H1 (cell line): ENCODE results near the gene ALOX12. TPM values are rescaled to one million over a fixed set of nuclear protein-coding genes. Genes with fewer than 3 reads are reported as not detected.

Source experiments
- CTCF ChIA-PET: fragments of 300-600 bp; sonication (Branson Sonifier 250); formaldehyde crosslinking; loops from one replicate; lab custom pipeline; 2021; ENCODE audit not compliant: partially characterized antibody; lab: Charles Lee
- POLR2A ChIA-PET: fragments of 300-600 bp; sonication (Branson Sonifier 250); formaldehyde crosslinking; loops from one replicate; lab custom pipeline; 2021; ENCODE audit warnings: inconsistent platforms; ENCODE audit not compliant: partially characterized antibody; lab: Charles Lee
- DNase-seq, 2 experiments: peaks; one replicate each; pipeline versions ENCODE4 v3.0.0 to v3.0.0-alpha.2; 2010 to 2022; ENCODE audit warnings: low spot score in 2 of 2, low read depth in 1 of 2, mixed read lengths in 1 of 2
- FAIRE-seq: peaks from 2 replicates; lab custom pipeline; 2011; peaks lifted over from hg19 to GRCh38; lab: Jason Lieb, UNC
- H2AFZ ChIP-seq: 2 replicates; pipeline ENCODE4 v1.8.1; 2012; ENCODE audit warnings: low read length, inconsistent platforms
- H2AK5ac ChIP-seq: 2 replicates; pipeline ENCODE4 v1.6.1; 2013; ENCODE audit warnings: low read depth, low read length
- H2BK120ac ChIP-seq: replicated peaks from 2 replicates; pipeline ENCODE3; 2013; ENCODE audit warnings: low read depth, low read length, inconsistent platforms
- H2BK12ac ChIP-seq: 2 replicates; pipeline ENCODE4 v1.6.1; 2013; ENCODE audit warnings: low read depth, low read length
- H2BK15ac ChIP-seq: 2 replicates; pipeline ENCODE4 v1.6.1; 2013; ENCODE audit warnings: low read length
- H2BK20ac ChIP-seq: 2 replicates; pipeline ENCODE4 v1.6.1; 2013; ENCODE audit warnings: low read length
- H2BK5ac ChIP-seq: 2 replicates; pipeline ENCODE4 v1.6.1; 2013; ENCODE audit warnings: low read depth, low read length
- H3K14ac ChIP-seq: 2 replicates; pipeline ENCODE4 v1.6.1; 2013; ENCODE audit warnings: inconsistent platforms; ENCODE audit not compliant: insufficient read length
- H3K18ac ChIP-seq: 2 replicates; pipeline ENCODE4 v1.6.1; 2013; ENCODE audit warnings: low read length; ENCODE audit errors: extremely low read depth
- H3K23ac ChIP-seq: 2 replicates; pipeline ENCODE4 v1.6.1; 2013; ENCODE audit warnings: inconsistent platforms; ENCODE audit not compliant: insufficient read length
- H3K23me2 ChIP-seq: 2 replicates; pipeline ENCODE4 v1.6.1; 2013; ENCODE audit warnings: low read depth, low read length
- H3K27ac ChIP-seq: 2 replicates; pipeline ENCODE4 v1.6.1; 2011; ENCODE audit warnings: low read depth, low read length, inconsistent platforms
- H3K27me3 ChIP-seq, 4 experiments: replicated peaks in 1 of 4; 1 replicate in 1 of 4; 2 replicates in 3 of 4; pipeline versions ENCODE4 v1.6.1 to v1.8.1; 2011 to 2013; ENCODE audit warnings: low read length in 3 of 4, mild to moderate bottlenecking in 3 of 4, inconsistent platforms in 2 of 4, mixed read lengths in 2 of 4, moderate library complexity in 1 of 4; ENCODE audit not compliant: control insufficient read depth in 3 of 4, insufficient read depth in 3 of 4; ENCODE audit errors: extremely low read depth in 1 of 4
- H3K36me3 ChIP-seq, 4 experiments: 2 replicates each; pipeline versions ENCODE4 v1.6.1 to v1.8.1; 2011 to 2013; ENCODE audit warnings: mild to moderate bottlenecking in 4 of 4, low read length in 3 of 4, moderate library complexity in 2 of 4, control low read depth in 1 of 4, inconsistent platforms in 1 of 4; ENCODE audit not compliant: insufficient read depth in 4 of 4, control insufficient read depth in 2 of 4
- H3K4ac ChIP-seq: replicated peaks from 2 replicates; pipeline ENCODE3; 2013; ENCODE audit warnings: low read length, low read depth, mixed read lengths, inconsistent platforms; ENCODE audit not compliant: insufficient read length
- H3K4me1 ChIP-seq, 4 experiments: replicated peaks in 1 of 4; 1 replicate in 1 of 4; 2 replicates in 3 of 4; pipeline versions ENCODE4 v1.6.1 to v1.8.1; 2011 to 2013; ENCODE audit warnings: low read length in 3 of 4, inconsistent platforms in 2 of 4, mixed read lengths in 1 of 4; ENCODE audit not compliant: insufficient read depth in 4 of 4, control insufficient read depth in 3 of 4
- H3K4me2 ChIP-seq, 2 experiments: 2 replicates each; pipeline versions ENCODE4 v1.6.1 to v1.8.1; 2011 to 2013; ENCODE audit warnings: low read depth in 2 of 2, low read length in 2 of 2, control low read depth in 1 of 2, inconsistent platforms in 1 of 2, mild to moderate bottlenecking in 1 of 2; ENCODE audit not compliant: insufficient read depth in 1 of 2
- H3K4me3 ChIP-seq, 4 experiments: fragments of 200-600, 300-600 bp in 1 of 4; sonication (generic), shearing (Covaris generic), sonication (Bioruptor Twin) in 1 of 4; 2 replicates each; pipeline versions ENCODE4 v1.5.1 to v1.8.1; 2011 to 2016; ENCODE audit warnings: low read length in 4 of 4, low read depth in 3 of 4, control low read depth in 2 of 4, inconsistent platforms in 2 of 4, mild to moderate bottlenecking in 2 of 4, mixed read lengths in 1 of 4, moderate library complexity in 1 of 4; ENCODE audit not compliant: insufficient read depth in 2 of 4; ENCODE audit errors: extremely low read depth in 1 of 4
- H3K56ac ChIP-seq: replicated peaks from 2 replicates; pipeline ENCODE3; 2013; ENCODE audit warnings: low read depth, mild to moderate bottlenecking, mixed read lengths, low read length, inconsistent platforms; ENCODE audit not compliant: insufficient read length
- H3K79me1 ChIP-seq: 2 replicates; pipeline ENCODE4 v1.6.1; 2013; ENCODE audit warnings: low read depth, low read length, control low read depth
- H3K79me2 ChIP-seq, 2 experiments: 2 replicates each; pipeline versions ENCODE4 v1.6.1 to v1.8.1; 2012 to 2013; ENCODE audit warnings: low read length in 2 of 2, mild to moderate bottlenecking in 2 of 2, inconsistent platforms in 1 of 2; ENCODE audit not compliant: insufficient read depth in 2 of 2, control insufficient read depth in 1 of 2
- H3K9ac ChIP-seq, 4 experiments: replicated peaks in 1 of 4; 1 replicate in 1 of 4; 2 replicates in 3 of 4; pipeline versions ENCODE4 v1.6.1 to v1.8.1; 2011 to 2013; ENCODE audit warnings: low read depth in 3 of 4, low read length in 3 of 4, control low read depth in 2 of 4, mild to moderate bottlenecking in 2 of 4, moderate library complexity in 2 of 4, inconsistent platforms in 1 of 4; ENCODE audit errors: extremely low read depth in 1 of 4
- H3K9me3 ChIP-seq, 2 experiments: 2 replicates each; pipeline versions ENCODE4 v1.6.1 to v1.8.1; 2012 to 2013; ENCODE audit warnings: mild to moderate bottlenecking in 2 of 2, moderate library complexity in 2 of 2, control low read depth in 1 of 2, inconsistent platforms in 1 of 2, low read depth in 1 of 2, low read length in 1 of 2, mixed read lengths in 1 of 2; ENCODE audit not compliant: insufficient read depth in 2 of 2
- H4K20me1 ChIP-seq, 2 experiments: replicated peaks in 1 of 2; 2 replicates each; pipeline versions ENCODE3 to v1.8.1; 2011 to 2013; ENCODE audit warnings: inconsistent platforms in 2 of 2, low read length in 2 of 2, mild to moderate bottlenecking in 1 of 2; ENCODE audit not compliant: insufficient read depth in 2 of 2, control insufficient read depth in 1 of 2
- H4K5ac ChIP-seq: 2 replicates; pipeline ENCODE4 v1.6.1; 2013; ENCODE audit warnings: low read length, low read depth, mixed read lengths, inconsistent platforms; ENCODE audit not compliant: insufficient read length
- H4K8ac ChIP-seq: 2 replicates; pipeline ENCODE4 v1.8.0; 2013; ENCODE audit warnings: mild to moderate bottlenecking, moderate library complexity, low read length, inconsistent platforms; ENCODE audit not compliant: insufficient read depth; ENCODE audit errors: extremely low read depth
- H4K91ac ChIP-seq: replicated peaks from 2 replicates; pipeline ENCODE3; 2013; ENCODE audit warnings: low read length, mixed read lengths, inconsistent platforms; ENCODE audit not compliant: insufficient read length
- ATF3 ChIP-seq: IDR thresholded peaks from 2 replicates; pipeline ENCODE4 v1.6.1; 2011; ENCODE audit warnings: low read depth, mild to moderate bottlenecking, low read length; ENCODE audit not compliant: insufficient read depth
- BRCA1 ChIP-seq: IDR thresholded peaks from 2 replicates; pipeline ENCODE4 v1.6.1; 2012; ENCODE audit warnings: low read depth, low read length, improper control_type of control experiment
- EZH2 ChIP-seq: fragments of 200-600 bp; sonication (generic); IDR thresholded peaks from 2 replicates; pipeline ENCODE4 v1.7.1; 2012; ENCODE audit warnings: low read depth, mild to moderate bottlenecking, moderate library complexity, low read length, inconsistent platforms; ENCODE audit not compliant: severe bottlenecking
- GABPA ChIP-seq: IDR thresholded peaks from 2 replicates; pipeline ENCODE4 v1.6.1; 2011; ENCODE audit warnings: mild to moderate bottlenecking, low read length, moderate library complexity, borderline replicate concordance; ENCODE audit not compliant: insufficient read depth
- JUND ChIP-seq: IDR thresholded peaks from 2 replicates; pipeline ENCODE4 v1.6.1; 2011; ENCODE audit warnings: mild to moderate bottlenecking, improper control_type of control experiment, low read length
- MAX ChIP-seq: IDR thresholded peaks from 2 replicates; pipeline ENCODE4 v1.6.1; 2012; ENCODE audit warnings: inconsistent platforms
- RXRA ChIP-seq: IDR thresholded peaks from 2 replicates; pipeline ENCODE4 v1.6.1; 2011; ENCODE audit warnings: low read depth, mild to moderate bottlenecking, low read length, moderate library complexity; ENCODE audit not compliant: insufficient read depth
- SAP30 ChIP-seq: fragments of 300-600 bp; sonication (generic); IDR thresholded peaks from 2 replicates; pipeline ENCODE4 v1.7.1; 2012; ENCODE audit warnings: low read length, moderate library complexity, mild to moderate bottlenecking, inconsistent platforms; ENCODE audit not compliant: insufficient read depth, insufficient replicate concordance
- SIX5 ChIP-seq: IDR thresholded peaks from 2 replicates; pipeline ENCODE4 v1.6.1; 2011; ENCODE audit warnings: mild to moderate bottlenecking, low read depth, low read length
- TAF1 ChIP-seq: IDR thresholded peaks from 2 replicates; pipeline ENCODE4 v1.6.1; 2011; ENCODE audit warnings: mild to moderate bottlenecking, low read depth, low read length
- ZNF274 ChIP-seq: IDR thresholded peaks from 2 replicates; pipeline ENCODE4 v1.7.0; 2012; ENCODE audit warnings: low read length, borderline replicate concordance; ENCODE audit errors: extremely low read depth
- WGBS, 2 experiments: shearing (Covaris generic) in 1 of 2; methylation state at CpG; one replicate each; pipeline versions ENCODE4 v1.1.6 to v1.1.7; 2013 to 2015; ENCODE audit warnings: low lambda C conversion rate in 2 of 2, mixed read lengths in 2 of 2, inconsistent platforms in 1 of 2, low coverage in 1 of 2, missing lambda C conversion rate in 1 of 2; ENCODE audit not compliant: insufficient replicate concordance in 2 of 2, insufficient coverage in 1 of 2, insufficient read length in 1 of 2; ENCODE audit errors: extremely low coverage in 1 of 2, missing lambda C conversion rate in 1 of 2; 5-methylcytosine and 5-hydroxymethylcytosine counted together
- polyA plus RNA-seq, 7 experiments: library from polyadenylated mRNA; depleted of rRNA in 3 of 7; stranded (reverse) in 5 of 7; unstranded in 2 of 7; fragments of >200 nt in 5 of 7; fragments of 200-250 nt in 2 of 7; gene quantifications; 1 replicate in 5 of 7; 2 replicates in 1 of 7; 4 replicates in 1 of 7; pipeline versions ENCODE4 v1.2.1 to v1.2.3, GENCODE V29; 2011 to 2013; ENCODE audit warnings: missing spikeins in 2 of 7, mixed read lengths in 2 of 7
- total RNA-seq: library from RNA; stranded (reverse); fragmentation: NEBNext Ultra II Directional; extraction: Animal tissue kit (Norgen Biotek cat#: 25700); gene quantifications from 2 replicates; pipeline ENCODE4 v1.2.1, GENCODE V29; 2021

The ALOX12 gene
- total and polyA plus RNA-seq, 2 of the 8 experiments (the other 6 are each of a cell fraction or from before 2014, with no cell fraction given): 1.4 to 2.0 TPM

- ChIA-PET CTCF (interaction anchor here (0.6 to 11.1 kb wide), 20 partner anchors 9 to 401 kb away, joined by 3 to 152 read pairs (median 4); no protein-coding TSS in a partner anchor), POLR2A (interaction anchor here (1.0 to 1.2 kb wide), 2 partner anchors 8 to 10 kb away, joined by 3 read pairs; partner anchors contain the start of gene RNASEK)
- Histone ChIP-seq H3K79me1 (no peaks in the 10 kb centered on the region), H3K18ac (no peak overlapping the region)
- TF ChIP-seq TAF1: no peak
- TF ChIP-seq BRCA1: no peak
- TF ChIP-seq ZNF274: no peak
- TF ChIP-seq GABPA: no peak
- TF ChIP-seq EZH2: no peak
- no peak for TF ChIP-seq SAP30
- no peak for TF ChIP-seq SIX5
- TF ChIP-seq MAX: no peak
- no peak for TF ChIP-seq ATF3
- TF ChIP-seq RXRA: no peak
- no peak for TF ChIP-seq JUND
- TF ChIP-seq, all 59 proteins: peak for 0
- Histone ChIP-seq H4K20me1 (peaks cover 6 to 16% of the 10 kb centered on the region in 2 experiments), H2BK20ac (no peak overlapping the region), H3K14ac (no peak overlapping the region), H3K27ac (no peak overlapping the region), H3K23me2 (no peaks in the 10 kb centered on the region), H3K56ac (no peak overlapping the region), H4K5ac (no peak overlapping the region), H3K4me2 (no peak overlapping the region), H3K4me1 (no peaks in the 10 kb centered on the region), H2AFZ (no peak overlapping the region), H3K79me2 (no peaks in the 10 kb centered on the region; a peak in 1 of 4 replicates), H2BK5ac (no peak overlapping the region), H3K9me3 (no peaks in the 10 kb centered on the region), H3K27me3 (no peaks in the 10 kb centered on the region), H3K36me3 (peaks cover 0 to 4% (median 3%) of the 10 kb centered on the region in 4 experiments; a peak in 3 of 8 replicates), H2BK15ac (no peak overlapping the region), H2AK5ac (no peak overlapping the region), H4K91ac (no peak overlapping the region), H2BK120ac (no peak overlapping the region), H4K8ac (no peak overlapping the region), H2BK12ac (no peak overlapping the region), H3K9ac (no peak overlapping the region), H3K23ac (no peak overlapping the region), H3K4me3 (no peak overlapping the region), H3K4ac (no peak overlapping the region)
- no peak for FAIRE-seq
- WGBS, 2 experiments: 93% methylated on average over 6 of the region's 6 CpGs; no CpG with 5 or more reads in 1 of the 2 experiments
- no peak for DNase-seq
Observed at GRCh38 chr17:7002288-7003047, 6.6 kb downstream of the ALOX12 start.
